ENCODE measurements around the gene ARHGAP36.

Gene ARHGAP36

GRCh38 chrX:131053076-131053475 is 5.1 kb upstream of the ARHGAP36 start:
- TF ChIP-seq POLR2AphosphoS5 (IDR thresholded peaks at IDR 0.05; ENCODE audit: low read depth, low read length) (no peak), SIN3A (IDR thresholded peaks at IDR 0.05; ENCODE audit: borderline replicate concordance, insufficient read depth, low read length) (no peak), TAF1 (IDR thresholded peaks at IDR 0.05; ENCODE audit: borderline replicate concordance, insufficient read depth, low read length) (no peak), FOXP2 (optimal IDR thresholded peaks at IDR 0.05; ENCODE audit: borderline replicate concordance, extremely low read depth, extremely low read length, insufficient read depth) (no peak), REST (IDR thresholded peaks at IDR 0.05; ENCODE audit: insufficient read depth in 1 of 2, low read depth in 2 of 2, low read length in 2 of 2) (no peak)

GRCh38 chrX:131054906-131055305 is 3.2 kb upstream of the ARHGAP36 start:
- no peak for TF ChIP-seq SIN3A (IDR thresholded peaks at IDR 0.05; ENCODE audit: borderline replicate concordance, insufficient read depth, low read length)
- TF ChIP-seq TAF1 (IDR thresholded peaks at IDR 0.05; ENCODE audit: borderline replicate concordance, insufficient read depth, low read length) = no peak
- TF ChIP-seq REST (IDR thresholded peaks at IDR 0.05; ENCODE audit: insufficient read depth in 1 of 2, low read depth in 2 of 2, low read length in 2 of 2) = no peak
- TF ChIP-seq FOXP2 (optimal IDR thresholded peaks at IDR 0.05; ENCODE audit: borderline replicate concordance, extremely low read depth, extremely low read length, insufficient read depth) = no peak
- TF ChIP-seq POLR2AphosphoS5 (IDR thresholded peaks at IDR 0.05; ENCODE audit: low read depth, low read length) = no peak

- no peak for TF ChIP-seq SIN3A (IDR thresholded peaks at IDR 0.05; ENCODE audit: borderline replicate concordance, insufficient read depth, low read length)
- TF ChIP-seq REST (IDR thresholded peaks at IDR 0.05; ENCODE audit: insufficient read depth in 1 of 2, low read depth in 2 of 2, low read length in 2 of 2) = no peak
- TF ChIP-seq FOXP2 (optimal IDR thresholded peaks at IDR 0.05; ENCODE audit: borderline replicate concordance, extremely low read depth, extremely low read length, insufficient read depth) = no peak
Observed at GRCh38 chrX:131057706-131058105, 440 bp upstream of the ARHGAP36 start.

- TF ChIP-seq POLR2AphosphoS5 (IDR thresholded peaks at IDR 0.05; ENCODE audit: low read depth, low read length) (no peak), REST (IDR thresholded peaks at IDR 0.05; ENCODE audit: insufficient read depth in 1 of 2, low read depth in 2 of 2, low read length in 2 of 2) (no peak), FOXP2 (optimal IDR thresholded peaks at IDR 0.05; ENCODE audit: borderline replicate concordance, extremely low read depth, extremely low read length, insufficient read depth) (no peak), SIN3A (IDR thresholded peaks at IDR 0.05; ENCODE audit: borderline replicate concordance, insufficient read depth, low read length) (no peak), TAF1 (IDR thresholded peaks at IDR 0.05; ENCODE audit: borderline replicate concordance, insufficient read depth, low read length) (no peak)
Observed at GRCh38 chrX:131059246-131059645, 1.1 kb downstream of the ARHGAP36 start.

GRCh38 chrX:131060147-131060546 is 2.0 kb downstream of the ARHGAP36 start:
- TF ChIP-seq SIN3A (IDR thresholded peaks at IDR 0.05; ENCODE audit: borderline replicate concordance, insufficient read depth, low read length) (no peak), TAF1 (IDR thresholded peaks at IDR 0.05; ENCODE audit: borderline replicate concordance, insufficient read depth, low read length) (no peak), FOXP2 (optimal IDR thresholded peaks at IDR 0.05; ENCODE audit: borderline replicate concordance, extremely low read depth, extremely low read length, insufficient read depth) (no peak), REST (IDR thresholded peaks at IDR 0.05; ENCODE audit: insufficient read depth in 1 of 2, low read depth in 2 of 2, low read length in 2 of 2) (no peak), POLR2AphosphoS5 (IDR thresholded peaks at IDR 0.05; ENCODE audit: low read depth, low read length) (no peak)
